ENCODE measurements around the gene MGMT. TPM values are rescaled to one million over a fixed set of nuclear protein-coding genes. Genes with fewer than 3 reads are reported as not detected.

MGMT gene
- total RNA-seq, 2 donors from 2014 or later = 18.3 to 25.5 TPM

DNA sequence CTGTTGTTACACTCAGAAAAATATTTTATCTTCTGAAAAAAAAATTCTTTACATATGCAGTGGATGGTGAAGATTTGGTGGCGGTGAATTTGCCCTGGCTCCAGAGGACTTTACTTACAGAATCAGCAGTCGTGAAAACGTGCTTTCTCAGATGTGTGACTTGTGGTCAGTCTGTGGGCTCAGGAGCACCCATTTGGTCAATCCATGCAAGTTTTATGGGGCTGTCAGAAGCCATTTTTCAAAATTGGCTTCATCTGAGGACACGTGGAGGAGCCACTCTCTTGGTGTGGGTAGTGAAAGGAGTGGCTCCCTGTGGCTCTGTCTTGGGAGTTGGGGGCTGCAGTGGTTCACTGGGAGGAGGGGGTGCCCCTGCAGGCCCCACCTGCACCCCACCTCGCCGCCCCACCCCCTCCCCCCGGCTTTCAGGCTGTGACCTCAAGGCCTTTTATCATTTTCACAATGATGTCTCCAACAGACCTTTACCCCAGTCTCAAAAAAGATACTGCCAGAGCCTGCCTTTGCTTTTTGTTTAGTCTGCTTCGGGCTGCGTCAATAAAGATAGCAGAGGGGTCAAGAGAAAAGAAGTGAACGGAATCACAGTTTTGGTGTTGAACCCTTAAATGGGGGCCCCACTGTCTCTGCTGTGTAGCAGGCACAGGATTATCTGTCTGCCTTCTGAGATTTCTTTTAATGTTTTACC lies 137.4 kb downstream of the MGMT start:
- H3K27ac ChIP-seq = no peak overlapping the region
- ATAC-seq (ENCODE audit: insufficient number of reproducible peaks, low FRiP score, low read depth) (no peak), DNase-seq (ENCODE audit: low spot score) (no peak)
- TF ChIP-seq, protein P1, sequence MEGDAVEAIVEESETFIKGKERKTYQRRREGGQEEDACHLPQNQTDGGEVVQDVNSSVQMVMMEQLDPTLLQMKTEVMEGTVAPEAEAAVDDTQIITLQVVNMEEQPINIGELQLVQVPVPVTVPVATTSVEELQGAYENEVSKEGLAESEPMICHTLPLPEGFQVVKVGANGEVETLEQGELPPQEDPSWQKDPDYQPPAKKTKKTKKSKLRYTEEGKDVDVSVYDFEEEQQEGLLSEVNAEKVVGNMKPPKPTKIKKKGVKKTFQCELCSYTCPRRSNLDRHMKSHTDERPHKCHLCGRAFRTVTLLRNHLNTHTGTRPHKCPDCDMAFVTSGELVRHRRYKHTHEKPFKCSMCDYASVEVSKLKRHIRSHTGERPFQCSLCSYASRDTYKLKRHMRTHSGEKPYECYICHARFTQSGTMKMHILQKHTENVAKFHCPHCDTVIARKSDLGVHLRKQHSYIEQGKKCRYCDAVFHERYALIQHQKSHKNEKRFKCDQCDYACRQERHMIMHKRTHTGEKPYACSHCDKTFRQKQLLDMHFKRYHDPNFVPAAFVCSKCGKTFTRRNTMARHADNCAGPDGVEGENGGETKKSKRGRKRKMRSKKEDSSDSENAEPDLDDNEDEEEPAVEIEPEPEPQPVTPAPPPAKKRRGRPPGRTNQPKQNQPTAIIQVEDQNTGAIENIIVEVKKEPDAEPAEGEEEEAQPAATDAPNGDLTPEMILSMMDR (IDR thresholded peaks at IDR 0.05) = no peak
- H3K27me3 ChIP-seq (replicated peaks; ENCODE audit: insufficient read depth) = no peaks in the 10 kb centered on the region
- no peaks in the 10 kb centered on the region for H3K36me3 ChIP-seq
- H3K4me1 ChIP-seq (ENCODE audit: control insufficient read depth in 1 of 2, low read depth in 2 of 2) = no peaks in the 10 kb centered on the region
- no peak overlapping the region for H3K4me3 ChIP-seq
- no peaks in the 10 kb centered on the region for H3K9me3 ChIP-seq

DNA sequence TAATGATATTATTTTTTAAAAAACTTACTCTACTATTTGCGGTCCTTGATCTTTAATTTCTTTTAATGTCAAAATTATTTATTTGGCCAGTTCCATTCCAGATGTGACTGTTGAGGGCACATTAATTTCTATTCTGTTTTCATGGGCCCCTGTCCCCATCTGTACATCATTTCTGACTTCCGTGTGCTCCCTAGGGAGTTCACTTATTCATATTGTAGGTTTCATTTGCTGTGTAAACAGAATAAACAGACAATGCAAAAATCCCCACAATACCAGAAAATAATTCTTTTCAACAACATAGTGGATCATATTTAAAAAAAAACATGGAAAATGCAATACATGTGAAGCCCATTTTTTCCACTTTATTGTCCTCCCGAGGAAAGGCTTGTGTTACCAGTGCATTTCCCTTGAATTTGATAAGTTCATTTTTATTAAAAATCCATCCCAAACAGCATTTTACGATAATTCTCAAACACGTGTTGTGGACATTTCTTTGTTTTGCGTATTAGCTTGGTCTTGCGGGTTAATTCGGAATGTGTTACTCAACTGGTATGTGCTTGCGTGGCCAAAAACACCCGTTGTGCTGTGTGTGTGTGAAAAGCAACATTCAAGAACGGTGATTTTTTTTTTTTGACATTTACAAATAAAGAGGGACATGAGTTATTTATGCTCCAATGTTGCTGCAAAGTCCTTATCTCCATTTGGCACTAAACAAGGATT lies 138.4 kb downstream of the MGMT start:
- Histone ChIP-seq H3K36me3 (no peaks in the 10 kb centered on the region), H3K27me3 (replicated peaks; ENCODE audit: insufficient read depth) (no peaks in the 10 kb centered on the region), H3K4me1 (ENCODE audit: control insufficient read depth in 1 of 2, low read depth in 2 of 2) (no peaks in the 10 kb centered on the region), H3K9me3 (no peaks in the 10 kb centered on the region), H3K4me3 (no peak overlapping the region), H3K27ac (no peak overlapping the region)
- ATAC-seq (ENCODE audit: insufficient number of reproducible peaks, low FRiP score, low read depth) (no peak), DNase-seq (ENCODE audit: low spot score) (no peak)
- TF ChIP-seq, protein P1 (IDR thresholded peaks at IDR 0.05) = no peak

DNA sequence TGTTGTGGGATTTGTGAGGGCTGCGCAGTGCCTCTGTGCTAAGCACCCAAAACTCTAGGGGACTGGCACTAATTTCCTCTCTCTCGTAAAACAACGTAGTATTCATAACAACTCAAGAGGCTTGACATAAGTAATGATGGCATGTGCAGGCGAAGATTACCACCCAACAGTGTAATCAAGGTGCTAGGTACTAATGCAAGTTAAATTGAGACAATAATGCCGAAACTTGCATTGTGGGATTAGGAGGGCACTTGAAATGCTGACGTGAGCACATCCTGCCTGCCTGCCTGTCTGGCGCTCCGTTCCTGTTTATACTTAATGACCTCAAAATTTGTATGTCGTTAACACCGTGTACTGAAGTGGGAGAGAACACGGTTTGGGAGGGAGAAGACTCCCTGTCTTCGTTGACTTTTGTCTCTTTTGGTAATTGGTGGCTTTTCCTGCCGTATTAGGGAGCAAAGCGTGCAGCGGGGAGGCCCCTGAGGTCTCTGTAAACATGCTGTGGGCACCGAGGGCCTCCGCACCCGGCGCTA lies 139.0 kb downstream of the MGMT start:
- TF ChIP-seq, protein P1 (IDR thresholded peaks at IDR 0.05) = no peak
- H3K27ac ChIP-seq = no peak overlapping the region
- no peak overlapping the region for H3K4me3 ChIP-seq

DNA sequence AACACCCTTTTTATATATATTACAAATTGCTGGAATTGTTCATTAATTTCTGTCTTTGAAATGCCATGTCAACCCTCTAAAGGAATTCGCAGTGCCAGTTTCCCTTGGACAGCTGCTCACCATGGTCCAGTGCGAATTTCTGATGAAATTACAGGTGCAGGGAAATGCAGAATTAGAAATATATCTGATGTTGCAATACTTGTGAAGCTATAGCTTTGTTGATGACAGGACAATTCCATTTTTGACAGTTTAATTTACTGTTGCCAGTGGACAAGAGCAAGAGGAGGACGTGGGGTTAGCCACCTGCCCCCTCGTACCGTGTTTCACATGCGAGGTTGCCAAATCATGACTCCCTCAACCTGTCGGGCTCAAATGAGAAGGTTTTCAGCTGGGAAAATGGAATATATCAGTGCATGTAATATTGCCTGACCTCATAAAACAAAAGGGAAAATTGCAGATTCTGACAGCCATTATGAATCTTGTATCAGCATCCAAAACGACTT lies 140.6 kb downstream of the MGMT start:
- TF ChIP-seq, protein P1 (IDR thresholded peaks at IDR 0.05) = no peak
- Histone ChIP-seq H3K27me3 (replicated peaks; ENCODE audit: insufficient read depth) (no peaks in the 10 kb centered on the region), H3K4me3 (no peak overlapping the region), H3K27ac (no peak overlapping the region), H3K4me1 (ENCODE audit: control insufficient read depth in 1 of 2, low read depth in 2 of 2) (no peaks in the 10 kb centered on the region), H3K9me3 (no peaks in the 10 kb centered on the region), H3K36me3 (no peaks in the 10 kb centered on the region)
- DNase-seq (ENCODE audit: low spot score) = no peak
- ATAC-seq (ENCODE audit: insufficient number of reproducible peaks, low FRiP score, low read depth) = no peak

More for the DNA sequence above, 139.0 kb downstream of the MGMT start:
- Histone ChIP-seq H3K4me1 (ENCODE audit: control insufficient read depth in 1 of 2, low read depth in 2 of 2) (no peaks in the 10 kb centered on the region), H3K36me3 (no peaks in the 10 kb centered on the region), H3K9me3 (no peaks in the 10 kb centered on the region), H3K27me3 (replicated peaks; ENCODE audit: insufficient read depth) (no peaks in the 10 kb centered on the region)
- ATAC-seq (ENCODE audit: insufficient number of reproducible peaks, low FRiP score, low read depth) (no peak), DNase-seq (ENCODE audit: low spot score) (no peak)

DNA sequence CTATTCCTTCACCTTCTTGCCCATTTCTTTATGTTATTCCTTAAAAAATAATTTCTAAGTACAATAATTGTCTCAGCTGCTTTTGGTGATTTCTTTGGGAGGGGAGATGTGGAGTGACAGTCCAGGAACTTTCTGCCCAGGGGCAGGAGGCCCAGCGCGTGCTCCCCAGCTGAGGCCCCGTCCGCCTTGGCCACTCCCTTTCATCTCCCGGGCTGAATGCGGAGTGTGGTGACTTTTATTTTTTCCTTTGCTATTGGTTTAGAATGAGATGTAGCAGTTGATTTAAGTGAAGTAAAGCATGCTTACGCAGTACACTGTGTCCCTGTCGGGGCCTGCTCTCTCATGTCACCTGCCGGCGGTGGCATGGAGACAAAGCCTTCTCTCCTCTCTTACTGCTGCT lies 141.6 kb downstream of the MGMT start:
- no peak overlapping the region for H3K27ac ChIP-seq
- H3K9me3 ChIP-seq = no peaks in the 10 kb centered on the region
- H3K27me3 ChIP-seq (replicated peaks; ENCODE audit: insufficient read depth) = no peaks in the 10 kb centered on the region
- H3K4me1 ChIP-seq (ENCODE audit: control insufficient read depth in 1 of 2, low read depth in 2 of 2) = no peaks in the 10 kb centered on the region
- no peak for ATAC-seq (ENCODE audit: insufficient number of reproducible peaks, low FRiP score, low read depth)
- TF ChIP-seq, protein P1 (IDR thresholded peaks at IDR 0.05) = no peak
- H3K4me3 ChIP-seq = no peak overlapping the region
- DNase-seq (ENCODE audit: low spot score) = no peak
- no peaks in the 10 kb centered on the region for H3K36me3 ChIP-seq
